CD4-positive, alpha-beta T cell treated with Interleukin-2 at 100 ng/mL for 4 hours (primary cell): ENCODE data around the gene RHBG.

ENCODE experiments used
- DNase-seq: peaks from one replicate; pipeline ENCODE4 v3.0.0-alpha.2; 2020; ENCODE audit warnings: low spot score

RHBG gene

GRCh38 chr1:156386134-156386901 lies 17.3 kb downstream of the RHBG start:
- DNase-seq, result no peak

- no peak for DNase-seq
Measured at GRCh38 chr1:156386949-156387869, 18.2 kb downstream of the RHBG start.

GRCh38 chr1:156387870-156388173 lies 18.8 kb downstream of the RHBG start:
- DNase-seq, result no peak

- DNase-seq, result no peak
Measured at GRCh38 chr1:156388174-156389137, 19.4 kb downstream of the RHBG start.

GRCh38 chr1:156389311-156389710 lies 20.3 kb downstream of the RHBG start:
- no peak for DNase-seq

GRCh38 chr1:156390469-156391365 lies 21.7 kb downstream of the RHBG start:
- DNase-seq, result no peak

- no peak for DNase-seq
Measured at GRCh38 chr1:156391366-156391677, 22.3 kb downstream of the RHBG start.

- no peak for DNase-seq
Measured at GRCh38 chr1:156391701-156392100, 22.7 kb downstream of the RHBG start.

GRCh38 chr1:156392452-156392853 lies 23.4 kb downstream of the RHBG start:
- no peak for DNase-seq

- no peak for DNase-seq
Measured at GRCh38 chr1:156393095-156393494, 24.1 kb downstream of the RHBG start.

- no peak for DNase-seq
Measured at GRCh38 chr1:156394082-156394481, 25.1 kb downstream of the RHBG start.

- DNase-seq, result no peak
Measured at GRCh38 chr1:156394835-156395461, 25.9 kb downstream of the RHBG start.

GRCh38 chr1:156399355-156400125 lies 30.5 kb downstream of the RHBG start:
- DNase-seq, result no peak

GRCh38 chr1:156400191-156400935 lies 31.4 kb downstream of the RHBG start:
- DNase-seq, result no peak

- no peak for DNase-seq
Measured at GRCh38 chr1:156401041-156401574, 32.1 kb downstream of the RHBG start.

GRCh38 chr1:156401681-156402081 lies 32.7 kb downstream of the RHBG start:
- DNase-seq, result no peak

- no peak for DNase-seq
Measured at GRCh38 chr1:156402331-156403020, 33.5 kb downstream of the RHBG start.

GRCh38 chr1:156405670-156406069 lies 36.7 kb downstream of the RHBG start:
- DNase-seq, result no peak
